D721Med (cell line): ENCODE data around the gene ETNK2.
A peak's percentile ranks its signal among the peaks of the same experiment; 100 is the strongest.

Source experiments
- DNase-seq: peaks from one replicate; pipeline ENCODE4 v3.0.0; 2011; ENCODE audit warnings: low spot score; ENCODE audit not compliant: insufficient read length
- FAIRE-seq: peaks from 2 replicates; lab custom pipeline; 2011; peaks lifted over from hg19 to GRCh38; lab: Jason Lieb, UNC
- TF ChIP-seq, protein P1 (sequence below): IDR thresholded peaks from 2 replicates; pipeline ENCODE4 v1.5.1; 2012; ENCODE audit warnings: mild to moderate bottlenecking, control low read depth; ENCODE audit not compliant: insufficient read depth; ENCODE audit errors: missing control alignments

ETNK2 gene

DNA sequence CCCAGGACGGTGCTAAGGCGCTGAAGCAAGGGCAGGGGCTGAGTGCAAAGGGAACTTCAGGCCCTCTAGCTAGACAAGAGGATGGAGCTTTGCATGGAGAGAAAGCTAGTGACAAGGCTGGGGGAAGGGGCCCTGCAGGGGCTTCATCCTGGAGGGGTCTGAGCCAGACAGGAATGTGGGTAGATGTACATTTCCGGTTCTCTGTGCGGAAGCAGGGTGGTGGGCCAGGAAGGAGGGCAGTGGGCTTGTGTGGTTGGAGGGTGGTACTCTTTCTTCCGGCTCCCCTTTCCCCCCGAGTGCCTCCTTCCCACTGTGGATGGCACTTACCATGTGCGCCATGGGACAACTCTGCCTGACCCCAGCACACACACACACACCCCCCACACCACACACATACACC is 42.9 kb upstream of the ETNK2 start:
- FAIRE-seq (no peak), DNase-seq (no peak)
- TF ChIP-seq, protein P1, sequence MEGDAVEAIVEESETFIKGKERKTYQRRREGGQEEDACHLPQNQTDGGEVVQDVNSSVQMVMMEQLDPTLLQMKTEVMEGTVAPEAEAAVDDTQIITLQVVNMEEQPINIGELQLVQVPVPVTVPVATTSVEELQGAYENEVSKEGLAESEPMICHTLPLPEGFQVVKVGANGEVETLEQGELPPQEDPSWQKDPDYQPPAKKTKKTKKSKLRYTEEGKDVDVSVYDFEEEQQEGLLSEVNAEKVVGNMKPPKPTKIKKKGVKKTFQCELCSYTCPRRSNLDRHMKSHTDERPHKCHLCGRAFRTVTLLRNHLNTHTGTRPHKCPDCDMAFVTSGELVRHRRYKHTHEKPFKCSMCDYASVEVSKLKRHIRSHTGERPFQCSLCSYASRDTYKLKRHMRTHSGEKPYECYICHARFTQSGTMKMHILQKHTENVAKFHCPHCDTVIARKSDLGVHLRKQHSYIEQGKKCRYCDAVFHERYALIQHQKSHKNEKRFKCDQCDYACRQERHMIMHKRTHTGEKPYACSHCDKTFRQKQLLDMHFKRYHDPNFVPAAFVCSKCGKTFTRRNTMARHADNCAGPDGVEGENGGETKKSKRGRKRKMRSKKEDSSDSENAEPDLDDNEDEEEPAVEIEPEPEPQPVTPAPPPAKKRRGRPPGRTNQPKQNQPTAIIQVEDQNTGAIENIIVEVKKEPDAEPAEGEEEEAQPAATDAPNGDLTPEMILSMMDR: no peak

DNA sequence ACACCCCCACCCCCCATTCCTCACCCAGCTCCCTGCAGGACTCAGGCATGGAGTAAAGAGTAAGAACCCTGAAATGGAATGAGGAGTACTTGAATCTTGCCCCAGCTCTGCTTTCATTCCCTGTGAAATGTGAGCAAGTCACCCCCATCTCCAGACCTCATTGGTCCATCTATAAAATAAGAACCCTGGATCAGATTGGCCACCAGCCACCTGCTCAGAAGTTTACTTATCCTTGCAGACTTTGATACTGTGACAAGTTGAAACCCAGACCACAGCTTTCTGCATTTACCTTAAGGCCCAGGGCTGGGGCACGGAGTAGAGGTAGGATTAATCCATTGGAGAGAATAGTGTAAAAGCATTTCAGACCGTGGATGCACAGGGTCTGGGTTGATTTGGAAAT is 42.2 kb upstream of the ETNK2 start:
- no peak for FAIRE-seq
- TF ChIP-seq, protein P1: no peak
- DNase-seq: no peak

DNA sequence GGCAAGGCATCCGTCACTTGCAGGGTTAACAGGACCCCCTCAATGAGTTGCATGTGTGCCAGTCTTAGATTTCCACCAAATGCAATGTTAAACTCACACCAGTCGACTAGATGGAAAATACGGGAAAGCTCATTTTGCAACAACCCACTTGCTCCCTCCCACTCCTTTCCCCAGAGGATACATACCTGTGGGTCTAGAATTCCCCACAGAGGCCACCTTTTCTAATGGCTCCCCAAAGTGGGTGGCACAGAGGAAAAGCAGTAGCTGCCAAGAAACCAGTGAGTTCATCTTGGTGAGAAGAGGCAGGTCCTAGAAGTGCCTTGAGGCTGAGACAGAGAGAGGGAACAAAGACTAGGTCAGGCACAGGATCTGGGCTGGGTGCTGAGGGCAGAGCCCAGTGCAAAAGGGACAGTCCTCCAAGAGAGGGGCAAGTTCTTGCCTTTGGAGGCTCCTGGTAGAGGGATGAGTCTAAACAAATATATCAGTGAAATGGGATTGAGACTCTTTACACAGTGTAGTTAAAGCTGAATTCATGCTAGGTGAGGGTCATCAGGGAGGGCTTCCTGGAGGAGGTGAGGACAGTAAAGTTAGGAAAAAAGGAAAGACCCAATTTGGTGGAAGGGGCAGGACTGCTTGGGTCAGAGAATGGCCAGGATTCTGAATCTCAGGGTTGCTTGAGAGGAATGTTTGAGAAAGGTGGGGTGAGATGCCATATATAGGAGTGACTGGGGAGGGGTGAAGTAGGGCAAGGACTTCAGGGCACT is 40.9 kb upstream of the ETNK2 start:
- DNase-seq (no peak), FAIRE-seq (no peak)
- TF ChIP-seq, protein P1: no peak

DNA sequence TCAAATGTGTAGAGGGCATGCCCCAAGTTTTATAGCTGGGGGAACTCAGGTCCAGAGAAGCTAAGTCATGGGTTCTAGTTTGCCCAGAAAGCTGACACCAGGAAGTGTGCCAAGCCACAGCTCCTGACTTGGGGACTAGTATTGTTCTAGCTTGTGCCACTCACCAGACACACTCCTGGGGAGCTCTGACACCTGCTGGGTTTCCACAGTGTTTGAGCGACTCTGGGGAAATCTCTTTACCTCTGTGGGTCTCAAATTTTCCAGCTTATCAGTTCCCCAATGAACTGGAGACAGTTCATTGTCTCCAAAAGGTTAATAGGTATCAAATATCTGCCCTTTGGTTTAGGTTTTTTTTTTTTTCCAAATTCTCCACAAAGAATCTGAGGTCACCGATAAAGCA is 40.2 kb upstream of the ETNK2 start:
- no peak for FAIRE-seq
- no peak for DNase-seq
- TF ChIP-seq, protein P1: no peak

DNA sequence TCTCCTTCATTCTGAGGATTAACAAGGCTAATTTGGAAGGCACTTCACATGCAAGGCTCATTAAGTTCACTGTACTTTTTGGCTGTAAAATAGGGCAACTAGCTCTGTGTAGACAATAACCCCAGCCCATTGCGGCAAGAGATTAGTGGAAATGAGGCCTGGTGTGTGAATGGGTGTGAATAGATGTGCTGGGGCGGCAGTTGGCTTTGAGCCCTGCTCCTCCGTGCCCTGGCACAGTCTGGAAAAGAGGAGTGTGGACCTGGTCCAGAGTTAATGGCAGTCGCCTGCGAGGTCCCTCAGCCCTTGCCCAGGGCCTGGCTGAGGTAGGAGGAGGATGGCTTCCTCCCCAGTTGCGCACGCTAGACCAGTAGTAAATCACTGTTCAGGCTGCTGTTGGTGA is 39.6 kb upstream of the ETNK2 start:
- TF ChIP-seq, protein P1: no peak
- DNase-seq (no peak), FAIRE-seq (no peak)

DNA sequence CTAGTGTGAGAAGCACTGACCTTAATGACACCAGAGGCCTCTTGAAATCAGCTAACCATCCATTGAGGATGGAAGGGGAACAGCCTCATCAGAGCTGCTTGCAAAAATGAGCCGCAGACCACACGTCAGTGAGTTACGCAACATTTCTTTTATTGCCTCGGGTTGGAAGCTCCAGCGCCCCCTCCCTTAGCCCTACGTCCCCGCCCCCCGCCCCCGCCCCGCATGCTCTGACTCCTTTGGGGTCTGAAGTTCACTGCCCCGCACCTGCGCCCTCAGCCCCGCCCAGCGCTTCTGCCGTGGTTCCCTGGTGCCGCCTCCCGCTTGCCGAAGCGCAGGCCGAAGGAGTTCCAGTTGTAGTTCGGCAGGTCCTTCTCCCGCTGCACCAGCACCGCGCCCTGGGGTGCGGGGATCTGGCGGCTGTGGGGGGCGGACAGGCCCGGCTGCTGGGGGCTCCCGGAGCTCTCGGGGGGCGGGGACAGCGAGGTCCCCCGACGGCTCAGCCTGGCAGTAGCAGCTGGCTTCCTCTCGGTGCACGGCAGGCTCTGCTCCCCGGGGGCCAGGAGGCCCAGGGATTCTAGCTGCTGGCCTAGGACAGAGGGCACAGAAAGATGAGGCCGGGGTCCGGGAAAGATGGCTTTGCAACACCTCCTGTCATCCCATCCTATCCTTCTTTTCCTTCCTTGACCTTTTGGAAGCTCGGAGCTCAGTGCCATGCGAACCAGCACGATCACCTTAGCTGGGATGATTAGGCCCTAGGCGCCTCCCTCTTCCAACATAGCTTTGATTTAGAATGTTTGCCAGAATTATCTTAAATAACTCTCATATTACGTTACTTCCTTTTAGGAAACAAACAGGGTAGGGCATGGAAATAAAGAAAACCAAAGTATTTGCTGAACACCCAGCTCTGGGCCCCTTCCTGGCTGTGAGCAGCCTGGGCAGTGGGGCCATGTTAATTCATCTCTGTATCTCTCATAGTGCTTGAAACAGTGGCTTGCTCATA is 38.7 kb upstream of the ETNK2 start:
- DNase-seq (peak; percentile 71), FAIRE-seq (no peak)
- TF ChIP-seq, protein P1: no peak
